ENCODE data around the gene C3orf22.
"Not testable (repeated sequence)": the region's sequence is repeated elsewhere in the genome, so short reads cannot be mapped to it uniquely, and the experiment has no call there.

Gene C3orf22

GRCh38 chr3:126542340-126543241, 16.1 kb downstream of the C3orf22 start:
- no peak for DNase-seq (ENCODE audit: low read depth in 2 of 2)

GRCh38 chr3:126541628-126542339, 16.9 kb downstream of the C3orf22 start:
- no peak for DNase-seq (ENCODE audit: low read depth in 2 of 2)

- no peak for DNase-seq (ENCODE audit: low read depth in 2 of 2)
Measured at GRCh38 chr3:126540951-126541627, 17.6 kb downstream of the C3orf22 start.

GRCh38 chr3:126540342-126540849, 18.3 kb downstream of the C3orf22 start:
- peak; percentile 84 to 85 for DNase-seq (ENCODE audit: low read depth in 2 of 2)

GRCh38 chr3:126539558-126540250, 19.0 kb downstream of the C3orf22 start:
- no peak for DNase-seq (ENCODE audit: low read depth in 2 of 2)

GRCh38 chr3:126538966-126539365, 19.8 kb downstream of the C3orf22 start:
- DNase-seq (ENCODE audit: low read depth in 2 of 2): no peak

- no peak for DNase-seq (ENCODE audit: low read depth in 2 of 2)
Measured at GRCh38 chr3:126538316-126538715, 20.4 kb downstream of the C3orf22 start.

GRCh38 chr3:126537730-126538281, 20.9 kb downstream of the C3orf22 start:
- no peak for DNase-seq (ENCODE audit: low read depth in 2 of 2)

- DNase-seq (ENCODE audit: low read depth in 2 of 2): no peak
Measured at GRCh38 chr3:126537116-126537729, 21.5 kb downstream of the C3orf22 start.

GRCh38 chr3:126536126-126536525, 22.6 kb downstream of the C3orf22 start:
- DNase-seq (ENCODE audit: low read depth in 2 of 2): no peak

- DNase-seq (ENCODE audit: low read depth in 2 of 2): no peak
Measured at GRCh38 chr3:126535636-126536035, 23.1 kb downstream of the C3orf22 start.

- not testable (repeated sequence) for DNase-seq (ENCODE audit: low read depth in 2 of 2)
Measured at GRCh38 chr3:126534716-126535115, 24.0 kb downstream of the C3orf22 start.

GRCh38 chr3:126533506-126533905, 25.2 kb downstream of the C3orf22 start:
- DNase-seq (ENCODE audit: low read depth in 2 of 2): no peak

- no peak for DNase-seq (ENCODE audit: low read depth in 2 of 2)
Measured at GRCh38 chr3:126531051-126531330, 27.7 kb downstream of the C3orf22 start.

- no peak for DNase-seq (ENCODE audit: low read depth in 2 of 2)
Measured at GRCh38 chr3:126530171-126531050, 28.3 kb downstream of the C3orf22 start.

GRCh38 chr3:126529585-126530170, 29.1 kb downstream of the C3orf22 start:
- DNase-seq (ENCODE audit: low read depth in 2 of 2): no peak

- peak; percentile 7 to 8 for DNase-seq (ENCODE audit: low read depth in 2 of 2)
Measured at GRCh38 chr3:126528800-126529541, 29.8 kb downstream of the C3orf22 start.

GRCh38 chr3:126528419-126528799, 30.3 kb downstream of the C3orf22 start:
- DNase-seq (ENCODE audit: low read depth in 2 of 2): no peak
